22Rv1 (cell line): Measurements from ENCODE around the gene NEDD4L.

Experiments
- CTCF ChIP-seq: fragments of 450-650 bp; IDR thresholded peaks from 2 replicates; pipeline ENCODE4 v1.5.1; 2017; ENCODE audit warnings: mild to moderate bottlenecking
- ZFX ChIP-seq: fragments of 450-650 bp; IDR thresholded peaks from 2 replicates; pipeline ENCODE4 v1.6.1; 2017; ENCODE audit warnings: antibody characterized with exemption, borderline replicate concordance

- TF ChIP-seq CTCF (no peak), ZFX (no peak)
Measured at GRCh38 chr18:58354051-58354450, 310.0 kb downstream of the NEDD4L start.
